HFF-Myc (cell line): ENCODE results near the gene NSDHL.
"Not testable (repeated sequence)": the region's sequence is repeated elsewhere in the genome, so short reads cannot be mapped to it uniquely, and the experiment has no call there.

Source experiments
- DNase-seq: peaks from one replicate; pipeline ENCODE4 v3.0.0-alpha.2; 2011; ENCODE audit warnings: low read depth; ENCODE audit errors: extremely low read depth
- H3K4me3 ChIP-seq: replicated peaks from 2 replicates; pipeline ENCODE4 v1.5.1; 2011; ENCODE audit warnings: low read depth, mild to moderate bottlenecking, control low read depth, low read length
- CTCF ChIP-seq: IDR thresholded peaks from 2 replicates; pipeline ENCODE4 v1.5.1; 2012; ENCODE audit warnings: mild to moderate bottlenecking, low read depth, low read length, control low read depth; ENCODE audit errors: missing control alignments

The NSDHL gene

GRCh38 chrX:152830312-152831305 is at the start of gene NSDHL, which contains the start of gene CETN2:
TSS of gene NSDHL (plus strand) at chrX:152831063. CDS start at chrX:152846325, 15,262 bp downstream.
TSS of gene CETN2 (minus strand) at chrX:152830757. CDS start at chrX:152830710, 47 bp downstream.
- peak; percentile 67 for DNase-seq
- no peak for TF ChIP-seq CTCF

GRCh38 chrX:152787062-152787461 is 43.8 kb upstream of the NSDHL start:
- H3K4me3 ChIP-seq, DNase-seq: not testable (repeated sequence)

More at GRCh38 chrX:152830312-152831305, at the start of gene NSDHL, which contains the start of gene CETN2:
- peak within 1 kb of the TSS; percentile 75 for H3K4me3 ChIP-seq

- no peak for TF ChIP-seq CTCF
- H3K4me3 ChIP-seq, result no peak overlapping the region
- DNase-seq, result no peak
These were observed 31.9 kb upstream of the NSDHL start for GRCh38 chrX:152798945-152799344.

- DNase-seq, result no peak
- TF ChIP-seq CTCF, result no peak
- no peak overlapping the region for H3K4me3 ChIP-seq
These were observed 24.8 kb upstream of the NSDHL start for GRCh38 chrX:152806035-152806434.

- no peak for TF ChIP-seq CTCF
- DNase-seq, result no peak
- no peak overlapping the region for H3K4me3 ChIP-seq
These were observed 20.5 kb upstream of the NSDHL start for GRCh38 chrX:152810403-152810802.

GRCh38 chrX:152813206-152813605 is 17.7 kb upstream of the NSDHL start:
- H3K4me3 ChIP-seq, result no peak overlapping the region
- no peak for TF ChIP-seq CTCF
- DNase-seq, result no peak

GRCh38 chrX:152814048-152814447 is 16.8 kb upstream of the NSDHL start:
- TF ChIP-seq CTCF, result no peak
- H3K4me3 ChIP-seq, result no peak overlapping the region
- DNase-seq, result no peak
